GM12801 (cell line): Measurements from ENCODE around the gene SLCO3A1.

Experiments used
- CTCF ChIP-seq: IDR thresholded peaks from one replicate; pipeline ENCODE4 v1.5.1; 2011; ENCODE audit warnings: control low read depth; ENCODE audit not compliant: insufficient read length; ENCODE audit errors: extremely low read depth

The SLCO3A1 gene

DNA sequence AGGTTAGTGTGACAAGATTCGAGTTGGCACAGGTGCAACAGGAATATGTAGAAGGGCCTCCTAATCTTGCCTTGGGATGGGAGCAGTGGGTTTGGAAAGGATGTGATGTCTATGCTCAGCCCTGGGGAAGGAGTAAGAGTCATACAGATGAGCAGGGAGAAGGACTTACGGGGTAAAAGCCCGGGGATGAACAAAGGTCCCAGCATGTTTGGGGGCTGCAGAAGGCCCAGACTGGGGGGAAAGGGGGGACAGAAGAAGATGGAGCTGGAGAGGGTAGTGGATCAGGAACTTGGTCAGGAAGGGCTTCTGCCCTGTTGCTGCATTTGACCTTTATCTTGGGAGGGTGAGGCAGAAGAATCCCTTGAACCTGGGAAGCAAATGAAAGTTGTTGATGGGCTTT is 300.1 kb downstream of the SLCO3A1 start:
- no peak for TF ChIP-seq CTCF

DNA sequence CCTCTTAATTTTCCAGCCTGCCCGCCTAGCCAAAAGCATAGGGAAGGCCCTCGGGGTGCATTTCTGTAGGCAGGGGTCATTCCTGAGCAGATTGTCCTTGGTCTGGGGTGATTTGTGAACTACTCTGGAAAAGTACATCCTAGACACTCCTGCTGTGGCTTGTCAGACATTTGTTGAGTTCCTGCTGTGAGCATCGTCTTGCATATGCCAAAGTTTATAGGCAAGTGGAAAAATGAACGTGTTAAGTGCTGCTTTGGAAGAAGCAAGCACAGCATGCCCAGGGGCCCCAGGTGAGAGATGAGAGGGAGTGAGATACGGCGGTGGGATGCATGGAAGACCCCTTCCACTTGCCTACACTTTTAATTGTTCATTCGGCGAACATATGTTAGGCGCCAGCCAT is 302.4 kb downstream of the SLCO3A1 start:
- no peak for TF ChIP-seq CTCF

DNA sequence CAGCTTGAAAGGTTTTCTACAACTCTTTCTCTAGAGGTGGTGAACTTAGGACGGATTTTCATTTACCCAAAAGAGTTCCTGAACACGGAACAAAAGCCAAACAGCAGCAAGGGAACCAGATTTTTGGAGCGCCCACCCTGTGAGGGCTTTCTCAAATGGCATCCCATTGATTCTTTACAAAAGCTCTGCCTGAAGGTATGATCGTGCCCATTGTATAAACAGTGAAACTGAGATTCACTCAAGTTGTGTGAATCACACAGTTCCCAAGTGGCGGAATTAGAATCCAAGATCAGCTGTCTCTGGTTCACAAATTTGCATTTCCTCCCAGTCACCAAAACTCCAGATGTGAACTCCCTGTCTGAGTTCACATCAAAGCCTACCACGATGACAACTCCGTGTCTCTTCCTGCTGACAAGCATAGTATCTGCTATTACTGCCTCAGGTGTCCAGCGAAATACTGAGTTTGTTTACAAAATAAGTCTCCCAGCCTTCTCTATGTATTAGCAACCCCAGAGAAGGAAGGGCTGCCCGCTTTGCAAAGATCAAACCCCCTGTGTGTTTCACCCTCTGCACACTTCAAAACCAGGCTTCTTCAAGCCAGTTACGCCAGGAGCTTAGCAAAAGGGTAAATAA is 304.3 kb downstream of the SLCO3A1 start:
- no peak for TF ChIP-seq CTCF

- no peak for TF ChIP-seq CTCF
These were observed 304.9 kb downstream of the SLCO3A1 start for GRCh38 chr15:92158426-92158825.

GRCh38 chr15:92159481-92159880 is 306.0 kb downstream of the SLCO3A1 start:
- no peak for TF ChIP-seq CTCF

- no peak for TF ChIP-seq CTCF
These were observed 306.7 kb downstream of the SLCO3A1 start for GRCh38 chr15:92159906-92160841.

GRCh38 chr15:92161039-92161670 is 307.6 kb downstream of the SLCO3A1 start:
- no peak for TF ChIP-seq CTCF
